Psoas muscle (tissue), 8 donors: ENCODE data around the gene CHST2. TPM values are rescaled to one million over a fixed set of nuclear protein-coding genes. Genes with fewer than 3 reads are reported as not detected.

ENCODE experiments used
- ATAC-seq, 4 donors: fragments of 200-7000 bp; cut with Tn5 transposase; one replicate each; pipeline ENCODE4 v1.9.1; 2020; ENCODE audit warnings: moderate library complexity in 3 of 4, mild to moderate bottlenecking in 2 of 4
- DNase-seq, 2 donors: peaks; one replicate each; pipeline ENCODE4 v3.0.0-alpha.2; 2020
- H3K27ac ChIP-seq: fragments of 200-600 bp; one replicate; pipeline ENCODE4 v1.8.0; 2022
- H3K27me3 ChIP-seq, 3 donors: fragments of 200-600 bp in 1 of 3; one replicate each; pipeline versions ENCODE4 v1.6.1 to v1.8.0; 2013 to 2022; ENCODE audit warnings: low read length in 2 of 3, mild to moderate bottlenecking in 2 of 3, moderate library complexity in 1 of 3; ENCODE audit not compliant: insufficient read depth in 3 of 3
- H3K36me3 ChIP-seq, 2 donors: fragments of 200-600 bp in 1 of 2; one replicate each; pipeline versions ENCODE4 v1.6.1 to v1.8.0; 2013 to 2022; ENCODE audit warnings: low read depth in 1 of 2, mild to moderate bottlenecking in 1 of 2, moderate library complexity in 1 of 2; ENCODE audit not compliant: insufficient read depth in 1 of 2
- H3K4me1 ChIP-seq: fragments of 200-600 bp; one replicate; pipeline ENCODE4 v1.8.0; 2022
- H3K4me3 ChIP-seq: fragments of 200-600 bp; one replicate; pipeline ENCODE4 v1.8.0; 2022; ENCODE audit warnings: mild to moderate bottlenecking
- H3K9me3 ChIP-seq: fragments of 200-600 bp; one replicate; pipeline ENCODE4 v1.8.0; 2022
- CTCF ChIP-seq: fragments of 200-600 bp; IDR thresholded peaks from one replicate; pipeline ENCODE4 v1.8.0; 2022; ENCODE audit warnings: antibody characterized with exemption
- WGBS, 3 donors: extraction: QIAGEN DNeasy Blood & Tissue Kit; methylation state at CpG; one replicate each; pipeline versions ENCODE4 v1.1.6 to v1.1.7; 2013; 5-methylcytosine and 5-hydroxymethylcytosine counted together
- intact Hi-C, 2 donors: fragments of 100-400 bp; cut with DNase I; formaldehyde crosslinking; loops; one replicate each; pipeline versions ENCODE4 v1.11.0 to v1.14.2; 2022
- polyA plus RNA-seq, 3 donors: library from polyadenylated mRNA; stranded (reverse); fragments of 200-250 nt; gene quantifications; one replicate each; pipeline ENCODE4 v1.2.3, GENCODE V29; 2013
- total RNA-seq, 4 donors: library from RNA; stranded (reverse); fragmentation: NEBNext Ultra II Directional in 2 of 4; extraction: Animal tissue kit (Norgen Biotek cat#: 25700) in 2 of 4; gene quantifications; one replicate each; pipeline versions ENCODE4 v1.2.1 to v1.2.4, GENCODE V29; 2021 to 2023
- donor health status: healthy with polysubstance abuse.
- donor health status: DM: no; HTN: no; CAD: no; lungs with moderate emphysema.
- donor health status: Bipolar disorder and iron deficiency.
- donor health status: healthy.
- donor health status: DM: yes; HTN: yes; CAD: no.
- donor health status: DM: no; HTN: no; CAD: no.
- donor health status: DM: no; HTN: no; CAD: no.
- donor health status: DM: yes; HTN: yes; CAD: no.

Gene CHST2
- total and polyA plus RNA-seq, 7 donors = 0.64 to 2.9 (median 1.8) TPM

- intact Hi-C loops = no loop called here
- TF ChIP-seq CTCF = no peak
- no peaks in the 10 kb centered on the region for H3K4me1 ChIP-seq
- 0% methylated on average over 1 of the region's 1 CpG for WGBS, 3 donors
- ATAC-seq (no peak), DNase-seq (no peak)
- H3K27ac ChIP-seq = no peak overlapping the region
- H3K36me3 ChIP-seq = no peaks in the 10 kb centered on the region
- H3K27me3 ChIP-seq = no peaks in the 10 kb centered on the region
- no peak overlapping the region for H3K4me3 ChIP-seq
- H3K9me3 ChIP-seq = no peaks in the 10 kb centered on the region
Observed at GRCh38 chr3:143170676-143171075, 51.1 kb downstream of the CHST2 start.

GRCh38 chr3:143171141-143171980 lies 51.8 kb downstream of the CHST2 start:
- DNase-seq (no peak), ATAC-seq (no peak)
- Histone ChIP-seq H3K4me3 (no peak overlapping the region), H3K27ac (no peak overlapping the region), H3K36me3 (no peaks in the 10 kb centered on the region), H3K4me1 (no peaks in the 10 kb centered on the region), H3K27me3 (no peaks in the 10 kb centered on the region), H3K9me3 (no peaks in the 10 kb centered on the region)
- no peak for TF ChIP-seq CTCF
- intact Hi-C loops = no loop called here
- 48 to 64% (median 55%) methylated on average over 3 of the region's 3 CpGs for WGBS, 3 donors

- H3K27me3 ChIP-seq = no peaks in the 10 kb centered on the region
- H3K9me3 ChIP-seq = no peaks in the 10 kb centered on the region
- ATAC-seq (peak in 1 of 4 donors; percentile 44), DNase-seq (no peak)
- no peak for TF ChIP-seq CTCF
- WGBS, 3 donors = 68 to 88% (median 74%) methylated on average over 5 of the region's 5 CpGs
- intact Hi-C loops = no loop called here
- no peak overlapping the region for H3K27ac ChIP-seq
- no peak overlapping the region for H3K4me3 ChIP-seq
- no peaks in the 10 kb centered on the region for H3K4me1 ChIP-seq
- no peaks in the 10 kb centered on the region for H3K36me3 ChIP-seq
Observed at GRCh38 chr3:143172062-143172794, 52.7 kb downstream of the CHST2 start.

GRCh38 chr3:143172795-143173145 lies 53.2 kb downstream of the CHST2 start:
- Histone ChIP-seq H3K27me3 (no peaks in the 10 kb centered on the region), H3K9me3 (no peaks in the 10 kb centered on the region), H3K27ac (no peak overlapping the region), H3K36me3 (no peaks in the 10 kb centered on the region), H3K4me3 (no peak overlapping the region), H3K4me1 (no peaks in the 10 kb centered on the region)
- no peak for TF ChIP-seq CTCF
- WGBS, 3 donors = 72 to 83% (median 82%) methylated on average over 2 of the region's 2 CpGs
- intact Hi-C loops = no loop called here
- ATAC-seq (no peak), DNase-seq (no peak)
